NCI-H526 treated with DMSO at 0.1 percent for 48 hours (cell line): ENCODE measurements around the gene MRPS9.
A peak's percentile ranks its signal among the peaks of the same experiment; 100 is the strongest.

Experiments used
- DNase-seq: peaks from one replicate; lab custom pipeline; 2025; lab: John Stamatoyannopoulos, UW

The MRPS9 gene

DNA sequence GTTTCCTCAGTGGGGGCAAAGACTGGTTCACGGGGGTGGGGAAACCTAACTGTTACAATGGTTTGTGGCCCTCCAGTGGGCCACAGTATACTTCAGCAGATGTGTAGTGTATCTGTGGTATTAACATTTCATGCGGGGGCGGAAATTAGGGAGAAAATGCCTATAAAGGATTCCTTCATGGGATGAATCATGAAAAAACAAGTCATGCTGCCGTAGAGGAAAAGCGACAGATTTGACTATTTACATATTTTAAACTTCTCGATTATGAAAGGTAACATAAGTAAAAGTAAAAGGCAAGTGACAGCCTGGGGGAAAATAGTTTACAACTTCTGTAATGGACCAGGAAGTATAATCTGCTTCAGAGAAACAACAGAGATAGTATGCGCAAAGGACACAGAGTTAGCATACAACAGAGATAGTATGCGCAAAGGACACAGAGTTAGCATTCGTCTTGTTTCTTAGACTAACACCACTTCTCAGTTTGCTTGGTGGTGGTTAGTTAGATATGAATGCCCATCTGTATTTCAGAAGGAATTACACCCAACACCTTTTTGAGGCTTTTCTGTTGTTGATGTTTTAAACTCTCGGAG, 41.1 kb downstream of the MRPS9 start:
- DNase-seq = no peak

DNA sequence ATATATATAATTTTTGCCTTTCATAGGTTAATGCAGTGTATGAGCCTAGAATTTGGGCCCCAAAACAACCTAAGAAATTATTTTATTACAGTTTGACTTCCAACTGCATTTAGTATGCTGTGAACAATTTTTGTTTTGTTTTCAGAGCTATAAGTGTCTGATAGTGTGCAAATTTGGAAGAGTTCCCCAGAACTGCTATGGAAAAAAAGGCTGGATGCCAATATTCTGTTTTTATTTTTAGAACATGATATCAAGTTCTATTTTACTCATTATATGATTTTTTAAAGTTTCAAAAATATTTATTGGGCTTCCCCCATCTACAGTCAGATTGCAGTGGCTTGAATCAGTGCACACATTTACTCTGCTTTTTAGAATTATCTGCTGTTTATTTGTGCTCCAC, 42.6 kb downstream of the MRPS9 start:
- DNase-seq = no peak

GRCh38 chr2:105081006-105081601, 43.2 kb downstream of the MRPS9 start:
- DNase-seq = no peak

DNA sequence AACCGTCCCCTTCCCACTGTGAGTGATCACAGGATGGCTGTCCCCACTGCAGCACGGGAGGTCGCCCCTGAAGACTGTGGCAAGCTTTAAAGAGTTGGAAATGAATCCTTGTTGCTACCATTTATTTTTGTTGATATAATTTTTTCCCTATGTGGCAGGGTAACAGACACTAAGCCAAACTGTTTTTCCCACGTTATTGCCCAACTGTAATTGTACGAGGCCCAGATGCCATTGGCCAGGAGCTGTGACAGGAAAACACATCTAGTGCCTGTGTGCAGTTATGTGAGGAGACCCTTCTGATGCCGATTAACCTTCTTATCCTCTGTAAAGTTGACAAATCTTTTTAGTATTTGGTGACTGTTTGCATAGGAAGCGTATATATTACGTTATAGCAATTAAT, 44.2 kb downstream of the MRPS9 start:
- DNase-seq = no peak

DNA sequence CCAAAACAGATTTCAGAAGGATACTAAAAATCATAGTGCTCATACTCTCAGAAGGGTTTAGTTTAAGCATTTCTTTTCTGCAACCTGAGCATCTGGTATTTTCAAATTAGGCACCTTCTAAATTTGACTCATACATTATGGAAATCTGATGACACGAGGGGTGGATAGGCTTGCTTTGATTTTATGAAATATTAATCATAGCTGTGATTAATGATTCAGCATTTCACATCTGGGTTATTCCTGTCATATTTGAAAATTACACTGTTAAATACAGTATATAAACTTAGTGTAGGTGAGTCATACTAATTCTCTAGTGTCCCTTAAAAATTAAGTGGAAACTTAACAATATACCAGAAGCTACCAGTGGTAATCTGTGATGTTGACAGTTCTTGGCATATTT, 47.7 kb downstream of the MRPS9 start:
- no peak for DNase-seq

DNA sequence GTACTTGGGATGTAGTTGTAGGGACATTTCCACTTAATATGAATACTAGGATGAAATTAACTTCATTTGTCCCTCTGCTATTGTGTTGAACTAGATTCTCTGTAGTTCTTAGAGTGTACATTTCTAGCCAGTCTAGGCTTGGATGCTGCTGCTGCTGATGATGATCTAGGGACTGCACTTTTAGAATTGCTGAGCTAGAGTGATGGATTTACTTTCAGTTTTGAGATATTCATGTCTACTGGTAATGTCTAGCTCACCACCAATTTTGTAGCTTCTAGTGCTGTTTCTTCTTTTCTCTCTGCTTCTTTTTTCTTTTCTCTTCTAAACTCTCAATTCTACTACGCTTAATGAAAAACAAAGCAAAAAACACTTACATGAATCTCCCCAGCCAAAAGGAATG, 49.4 kb downstream of the MRPS9 start:
- no peak for DNase-seq

GRCh38 chr2:105090091-105090490, 52.2 kb downstream of the MRPS9 start:
- DNase-seq = no peak

- no peak for DNase-seq
Measured at GRCh38 chr2:105092797-105093196, 54.9 kb downstream of the MRPS9 start.

DNA sequence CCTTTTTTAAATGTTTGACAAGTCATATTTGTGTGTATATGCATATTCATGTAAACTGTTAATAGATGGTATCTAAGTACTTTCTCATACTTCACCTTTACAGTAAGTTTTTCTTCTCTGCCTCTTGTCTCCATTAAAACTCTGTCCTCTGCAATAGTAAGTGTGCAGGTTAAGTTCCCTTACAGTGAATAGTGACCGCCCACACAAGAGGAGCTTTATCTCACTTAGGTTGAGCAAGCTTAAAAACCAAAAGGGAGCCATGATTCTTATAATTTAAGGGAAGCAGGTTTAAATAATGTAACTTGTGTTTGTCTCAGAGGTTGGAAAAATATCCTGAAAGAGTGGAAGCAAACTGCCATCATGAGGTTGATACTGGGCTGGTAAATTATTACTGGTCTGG, 61.3 kb downstream of the MRPS9 start:
- no peak for DNase-seq

DNA sequence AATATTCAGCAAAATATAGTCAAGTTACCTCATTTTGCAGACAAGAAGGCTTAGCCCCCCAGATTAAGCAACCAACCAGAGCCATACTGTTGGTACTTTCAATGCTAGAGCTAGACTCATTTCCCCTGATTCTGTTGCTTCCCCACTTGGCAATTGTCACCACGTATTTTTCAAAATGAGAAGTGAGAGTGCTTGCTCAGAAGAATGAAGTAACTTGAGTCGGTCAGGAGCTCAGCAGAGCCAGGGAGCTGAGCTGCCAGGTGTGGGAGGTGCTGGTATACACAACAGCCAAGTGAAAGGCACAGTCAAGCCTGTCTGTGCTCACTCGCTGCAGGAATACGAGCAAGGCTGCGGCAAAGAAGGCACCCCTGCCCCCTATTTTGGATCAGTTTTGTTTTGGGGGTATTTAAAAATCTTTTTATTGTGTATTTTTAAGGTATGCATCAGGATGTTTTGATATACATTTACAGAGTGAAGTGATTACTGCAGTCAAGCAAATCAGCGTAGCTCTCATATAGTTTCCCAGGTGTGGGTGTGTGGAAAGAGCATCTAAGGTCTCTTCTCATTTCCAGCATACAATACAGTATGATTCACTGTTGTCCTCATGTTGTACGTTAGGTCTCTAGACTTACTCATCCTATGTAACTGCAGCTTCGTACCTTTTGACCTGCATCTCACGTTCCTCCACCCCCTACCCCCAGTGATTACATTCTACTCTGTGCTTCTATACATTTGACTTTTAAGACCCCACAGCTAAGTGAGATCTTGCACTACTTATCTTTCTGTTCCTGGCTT, 62.4 kb downstream of the MRPS9 start:
- DNase-seq = no peak

GRCh38 chr2:105102001-105102400, 64.1 kb downstream of the MRPS9 start:
- DNase-seq = no peak

DNA sequence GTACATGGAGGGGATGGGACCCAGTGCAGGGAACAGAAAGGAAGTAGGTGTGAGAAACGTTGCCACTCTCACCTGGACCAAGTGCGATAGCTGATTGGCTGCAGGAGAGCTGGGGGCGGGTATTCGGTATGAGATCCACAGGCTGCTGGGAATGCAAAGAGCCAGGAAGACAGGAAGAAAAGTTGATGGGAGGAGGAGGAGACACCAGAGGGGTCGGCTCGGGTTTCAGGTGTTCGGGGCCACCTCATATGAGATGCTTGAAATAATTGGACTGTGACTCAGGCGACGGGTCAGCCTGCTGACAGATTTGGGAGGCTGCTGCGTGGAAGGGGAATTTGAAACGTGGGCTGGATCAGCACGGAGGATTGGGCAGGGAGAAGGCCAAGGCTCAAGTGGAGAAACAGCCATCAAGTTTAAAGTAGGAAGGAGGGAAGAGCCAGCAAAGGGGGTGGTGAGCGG, 65.1 kb downstream of the MRPS9 start:
- DNase-seq = no peak

- no peak for DNase-seq
Measured at GRCh38 chr2:105103481-105103880, 65.6 kb downstream of the MRPS9 start.

DNA sequence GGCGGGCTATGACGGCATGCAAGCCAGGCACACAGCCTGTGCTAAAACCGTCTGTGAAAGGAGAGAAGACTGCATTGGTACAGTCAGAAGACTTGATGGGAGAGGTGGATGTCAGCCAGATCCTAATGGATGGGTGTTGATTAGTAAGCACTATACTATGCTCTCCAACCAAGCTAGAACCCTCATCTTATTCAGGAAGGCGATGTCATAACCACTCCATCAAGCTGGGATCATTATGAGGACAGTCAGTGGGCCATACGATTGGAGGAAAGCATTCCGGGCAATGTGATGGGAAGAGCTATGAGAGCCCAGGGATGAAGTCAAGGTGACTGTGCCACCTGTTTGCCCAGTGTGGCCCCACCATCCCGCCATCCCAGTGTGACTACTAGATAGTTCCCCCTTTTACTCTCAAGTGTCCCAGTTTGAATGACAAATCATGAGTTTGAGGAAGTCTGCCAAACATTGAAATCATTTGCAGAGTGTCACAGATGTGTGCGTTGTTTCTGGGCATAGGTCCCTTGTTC, 66.4 kb downstream of the MRPS9 start:
- no peak for DNase-seq

- no peak for DNase-seq
Measured at GRCh38 chr2:105110295-105110829, 72.5 kb downstream of the MRPS9 start.

DNA sequence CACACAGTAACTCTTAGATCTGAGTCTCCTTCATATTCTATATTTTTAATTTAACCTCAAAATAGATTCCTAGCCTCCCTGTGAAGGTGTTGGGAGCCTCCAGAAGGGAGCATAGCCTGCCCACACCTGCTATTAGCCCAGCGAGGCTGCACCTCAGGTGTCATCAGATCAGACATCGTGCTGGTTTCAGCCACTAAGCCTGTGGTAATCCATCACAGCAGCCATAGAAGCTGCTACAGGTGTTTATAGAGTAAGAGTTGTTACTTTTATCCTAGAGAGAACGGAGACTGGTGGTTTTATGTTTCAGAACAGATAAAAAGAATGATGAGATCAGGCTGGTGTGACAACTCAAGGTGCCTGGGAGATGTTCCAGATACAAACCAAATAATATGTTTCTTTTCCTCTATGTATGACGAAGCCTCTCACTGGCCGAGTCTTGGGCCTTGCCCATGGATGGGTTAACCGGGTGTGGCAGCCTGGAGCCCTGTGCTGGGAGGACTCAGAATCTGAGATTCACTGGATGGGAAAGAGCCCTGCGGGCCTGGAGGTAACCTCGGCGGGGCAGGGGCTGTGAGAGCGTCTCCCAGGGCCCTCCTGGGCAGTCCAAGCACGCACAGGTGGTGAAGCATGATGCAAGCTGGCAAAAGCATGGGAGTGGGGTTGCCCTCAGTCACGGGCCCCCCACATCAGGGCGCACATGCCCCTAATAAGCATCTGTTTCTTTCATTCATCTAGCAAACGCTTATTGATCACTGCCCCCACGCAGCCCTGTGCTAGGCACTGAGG, 73.7 kb downstream of the MRPS9 start:
- DNase-seq = no peak

DNA sequence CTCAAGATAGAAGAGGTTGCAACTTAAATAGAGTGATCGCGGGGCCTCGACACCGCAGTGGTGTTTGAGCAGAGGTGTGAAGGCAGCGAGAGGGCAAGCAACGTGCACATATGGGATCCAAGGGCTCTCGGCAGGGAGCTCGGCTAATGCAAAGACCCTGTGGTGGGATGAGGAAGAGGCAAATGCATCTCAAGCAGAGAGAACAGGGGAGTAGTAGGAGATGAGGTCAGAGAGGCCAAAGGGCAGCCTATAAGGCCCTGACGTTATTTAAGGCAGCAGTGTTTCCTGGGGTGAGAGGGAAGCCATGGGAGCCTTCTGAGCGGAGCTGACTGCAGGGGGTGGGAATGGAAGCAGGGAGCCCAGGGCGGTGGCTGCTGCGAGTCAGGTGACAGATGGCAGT, 74.5 kb downstream of the MRPS9 start:
- DNase-seq = no peak

- no peak for DNase-seq
Measured at GRCh38 chr2:105113616-105114291, 75.9 kb downstream of the MRPS9 start.

DNA sequence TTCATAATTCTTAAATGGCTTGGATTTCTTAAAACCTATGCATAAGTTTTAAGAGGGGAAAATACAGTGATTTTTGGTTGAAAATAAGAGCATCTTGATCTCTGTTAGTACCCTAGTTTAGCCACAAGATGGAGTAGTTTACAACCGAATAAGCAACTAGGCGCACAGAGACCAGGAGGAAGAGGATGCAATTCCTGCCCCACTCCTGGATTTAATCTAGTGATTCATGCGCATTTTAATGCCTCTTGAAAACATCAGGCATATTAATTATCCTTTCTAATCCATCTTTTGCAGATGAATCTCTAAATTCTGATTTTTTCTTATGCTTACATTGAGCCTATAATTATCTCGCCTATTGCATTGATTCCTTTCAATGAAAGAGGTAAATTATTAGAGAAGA, 76.7 kb downstream of the MRPS9 start:
- peak; percentile 27 for DNase-seq

DNA sequence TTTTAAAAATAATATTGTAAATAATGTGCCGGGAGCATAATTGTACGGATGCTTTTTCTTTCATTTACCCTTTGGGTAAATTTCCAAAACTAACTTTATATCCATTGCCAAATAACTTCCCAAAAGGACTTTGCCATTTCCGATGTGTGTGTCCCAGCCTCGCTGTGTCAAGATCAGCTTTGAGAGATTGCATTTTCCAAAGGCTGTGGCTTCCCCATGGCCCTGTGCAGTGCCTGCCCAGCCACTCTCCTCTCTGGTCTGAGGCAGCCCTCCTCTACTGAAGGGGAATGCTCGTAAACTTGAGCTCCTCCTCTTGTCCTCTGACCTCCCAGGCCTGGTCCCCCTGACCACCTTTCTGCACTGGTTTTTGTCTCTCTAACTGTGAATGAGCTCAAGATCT, 78.5 kb downstream of the MRPS9 start:
- DNase-seq = no peak

GRCh38 chr2:105117565-105117964, 79.7 kb downstream of the MRPS9 start:
- no peak for DNase-seq

- no peak for DNase-seq
Measured at GRCh38 chr2:105118960-105119359, 81.1 kb downstream of the MRPS9 start.
